Skeletal muscle satellite cell (primary cell): ENCODE results near the gene CD82.
A peak's percentile ranks its signal among the peaks of the same experiment; 100 is the strongest.

ENCODE experiments used
- H3K27me3 ChIP-seq: 2 replicates; pipeline ENCODE4 v1.7.0; 2013; ENCODE audit warnings: low read length; ENCODE audit not compliant: control insufficient read depth, insufficient read depth
- H3K36me3 ChIP-seq: 2 replicates; pipeline ENCODE4 v1.7.0; 2013; ENCODE audit warnings: mild to moderate bottlenecking, control low read depth, low read length; ENCODE audit not compliant: insufficient read depth
- H3K4me1 ChIP-seq: 2 replicates; pipeline ENCODE4 v1.7.0; 2013; ENCODE audit warnings: low read length; ENCODE audit not compliant: control insufficient read depth, insufficient read depth
- H3K4me2 ChIP-seq: 2 replicates; pipeline ENCODE4 v1.7.0; 2013; ENCODE audit warnings: mild to moderate bottlenecking, low read length
- H3K4me3 ChIP-seq: 2 replicates; pipeline ENCODE4 v1.7.0; 2013; ENCODE audit warnings: low read length
- H3K9ac ChIP-seq: 2 replicates; pipeline ENCODE4 v1.7.0; 2013; ENCODE audit warnings: mild to moderate bottlenecking, low read depth, low read length, moderate library complexity
- H3K9me3 ChIP-seq: replicated peaks from 2 replicates; pipeline ENCODE4 v1.7.0; 2013; ENCODE audit warnings: mild to moderate bottlenecking, control low read depth, low read length

The CD82 gene

DNA sequence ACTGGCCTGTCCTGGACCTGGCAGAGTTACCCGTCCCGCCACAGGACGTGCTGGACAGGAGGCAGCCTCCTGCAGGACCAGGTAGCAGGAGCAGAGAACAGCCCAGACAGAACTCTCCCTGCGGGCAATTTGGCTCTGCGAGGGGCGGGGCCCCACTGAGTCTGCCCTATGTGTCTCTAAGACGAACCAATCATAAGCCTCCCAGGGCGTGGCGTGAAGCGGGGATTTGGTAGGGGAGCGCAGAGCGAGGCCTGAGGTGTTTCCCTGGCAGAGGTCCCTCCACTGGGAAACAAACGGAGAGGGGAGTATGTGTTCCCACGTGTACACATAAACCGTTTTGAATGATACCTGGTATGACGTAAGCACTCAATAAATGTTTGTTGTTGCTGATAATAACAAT is 7.4 kb downstream of the CD82 start:
- Histone ChIP-seq H3K4me2 (no peak overlapping the region), H3K9ac (no peak overlapping the region), H3K4me1 (peaks cover 81% of the 10 kb centered on the region), H3K9me3 (no peaks in the 10 kb centered on the region), H3K27me3 (no peaks in the 10 kb centered on the region), H3K36me3 (no peaks in the 10 kb centered on the region), H3K4me3 (no peak overlapping the region)

DNA sequence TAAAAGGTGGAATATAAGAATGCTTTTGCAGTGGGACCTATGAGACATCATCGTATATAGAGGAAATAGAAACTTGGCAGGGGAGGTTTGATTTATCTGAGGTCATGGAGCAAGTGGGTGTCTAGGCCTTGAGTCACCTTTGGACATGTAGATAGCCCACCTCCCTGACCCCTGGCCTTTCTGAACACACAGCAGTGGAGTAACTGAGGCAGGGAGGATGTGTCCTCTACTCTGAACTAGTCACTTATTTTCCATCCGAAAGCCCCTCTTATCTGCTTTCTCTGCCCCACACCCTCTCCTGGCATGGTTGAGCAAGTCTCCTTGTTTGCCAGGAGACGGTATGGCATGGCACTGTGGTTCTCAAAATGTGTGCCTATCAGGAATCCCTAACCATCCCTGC is 7.9 kb downstream of the CD82 start:
- Histone ChIP-seq H3K4me2 (no peak overlapping the region), H3K9ac (peak overlapping the region; percentile 60), H3K9me3 (no peaks in the 10 kb centered on the region), H3K4me1 (peaks cover 76% of the 10 kb centered on the region), H3K27me3 (no peaks in the 10 kb centered on the region), H3K4me3 (no peak overlapping the region), H3K36me3 (no peaks in the 10 kb centered on the region)

DNA sequence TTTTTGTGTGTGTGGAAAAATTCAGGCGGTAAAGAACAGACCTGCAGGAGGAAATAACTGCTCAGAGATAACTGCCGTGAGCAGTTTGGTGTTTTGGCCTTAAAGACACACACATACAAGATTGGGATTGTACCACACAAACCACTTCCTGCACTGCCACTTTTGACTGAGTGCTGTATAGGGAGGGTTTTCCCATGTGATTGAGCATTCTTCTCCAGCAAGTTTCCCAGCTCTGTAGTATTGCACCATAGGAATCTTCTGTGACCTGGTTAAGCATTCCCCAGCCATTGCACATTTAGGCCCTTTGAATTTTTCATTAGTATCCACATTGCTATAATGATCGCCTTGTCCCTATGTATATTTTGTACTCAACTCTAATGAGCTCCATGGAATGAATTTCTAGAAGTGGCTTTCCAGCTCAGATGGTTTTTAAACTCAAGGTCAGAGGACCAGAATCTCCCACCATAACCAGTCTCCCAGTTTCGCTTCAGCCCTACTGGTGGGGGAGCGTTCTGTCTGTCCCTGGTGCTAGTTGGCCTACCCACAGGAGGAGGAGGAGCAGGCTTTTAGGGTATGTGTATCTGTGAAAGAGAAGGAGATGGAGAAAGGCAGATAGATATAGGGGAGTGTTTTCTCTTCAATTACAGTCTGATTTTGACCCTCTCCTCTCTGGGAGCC is 9.3 kb downstream of the CD82 start:
- Histone ChIP-seq H3K4me2 (peak overlapping the region; percentile 76), H3K9me3 (no peaks in the 10 kb centered on the region), H3K4me3 (peak overlapping the region; percentile 52), H3K27me3 (no peaks in the 10 kb centered on the region), H3K36me3 (no peaks in the 10 kb centered on the region), H3K9ac (peak overlapping the region; percentile 76), H3K4me1 (peaks cover 63% of the 10 kb centered on the region)

DNA sequence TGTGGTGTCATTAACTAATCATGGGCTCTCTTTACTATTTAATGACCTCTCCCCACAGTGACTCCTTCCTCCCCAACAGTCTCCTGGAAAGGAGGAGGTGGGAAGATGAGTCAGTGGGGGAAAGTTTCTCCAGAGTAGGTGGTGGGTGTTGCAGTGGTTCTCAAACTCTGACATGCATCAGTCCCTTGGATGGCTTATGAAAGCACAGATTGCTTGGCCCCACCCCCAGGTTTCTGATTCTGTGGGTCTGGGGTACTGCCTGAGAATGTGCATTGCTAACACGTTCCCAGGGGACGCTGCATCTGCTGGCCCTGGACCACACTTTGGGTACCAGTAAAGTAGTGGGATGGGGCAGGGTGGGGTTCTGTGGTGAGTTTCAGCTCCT is 9.8 kb downstream of the CD82 start:
- peak overlapping the region; percentile 76 for H3K4me2 ChIP-seq
- H3K9ac ChIP-seq, result peak overlapping the region; percentile 76
- peaks cover 57% of the 10 kb centered on the region for H3K4me1 ChIP-seq
- H3K9me3 ChIP-seq, result no peaks in the 10 kb centered on the region
- H3K27me3 ChIP-seq, result no peaks in the 10 kb centered on the region
- H3K4me3 ChIP-seq, result peak overlapping the region; percentile 52
- no peaks in the 10 kb centered on the region for H3K36me3 ChIP-seq

DNA sequence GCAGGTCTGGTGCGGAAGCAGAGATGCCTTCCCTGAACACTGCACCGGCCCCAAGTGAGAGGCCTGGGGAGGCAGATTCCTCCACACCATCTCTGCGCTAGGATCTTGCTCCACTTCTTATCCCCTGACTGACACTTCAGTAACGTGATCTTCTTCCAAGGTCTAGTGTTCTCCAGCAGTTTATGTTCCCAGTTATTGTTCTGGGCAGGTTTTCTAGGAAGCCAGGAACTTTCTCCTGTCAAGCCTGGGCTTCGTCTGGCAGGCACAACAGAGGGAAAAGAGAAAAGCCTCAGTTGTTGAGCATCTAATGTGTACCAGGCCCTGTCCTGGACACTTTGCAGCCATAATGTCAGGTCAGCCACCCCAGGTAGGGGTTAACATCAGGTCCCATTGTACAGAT is 10.5 kb downstream of the CD82 start:
- Histone ChIP-seq H3K9me3 (no peaks in the 10 kb centered on the region), H3K36me3 (no peaks in the 10 kb centered on the region), H3K9ac (no peak overlapping the region), H3K27me3 (no peaks in the 10 kb centered on the region), H3K4me3 (no peak overlapping the region), H3K4me2 (no peak overlapping the region), H3K4me1 (peaks cover 51% of the 10 kb centered on the region)

DNA sequence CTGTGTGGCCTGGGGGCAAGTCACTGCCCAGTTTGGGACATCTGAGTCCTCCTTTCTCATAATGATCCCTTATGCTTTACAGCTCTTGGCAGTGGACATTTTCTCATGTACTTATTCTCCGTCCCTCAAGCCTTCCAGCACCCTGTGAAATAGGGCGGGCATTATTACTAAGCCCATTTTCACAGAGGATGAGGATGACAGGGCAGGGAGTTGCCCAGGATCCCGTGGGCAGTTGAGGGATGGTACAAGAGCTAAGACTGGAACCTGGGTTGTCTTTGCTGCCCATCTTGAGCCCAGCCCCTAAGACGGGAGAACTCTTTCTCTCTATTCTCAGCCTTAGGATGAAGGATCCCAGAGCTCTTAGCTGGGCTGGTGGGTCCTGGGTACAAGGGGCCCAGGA is 11.2 kb downstream of the CD82 start:
- Histone ChIP-seq H3K9me3 (no peaks in the 10 kb centered on the region), H3K4me2 (peak overlapping the region; percentile 10), H3K27me3 (no peaks in the 10 kb centered on the region), H3K36me3 (no peaks in the 10 kb centered on the region), H3K4me3 (no peak overlapping the region), H3K9ac (no peak overlapping the region), H3K4me1 (peaks cover 48% of the 10 kb centered on the region)

DNA sequence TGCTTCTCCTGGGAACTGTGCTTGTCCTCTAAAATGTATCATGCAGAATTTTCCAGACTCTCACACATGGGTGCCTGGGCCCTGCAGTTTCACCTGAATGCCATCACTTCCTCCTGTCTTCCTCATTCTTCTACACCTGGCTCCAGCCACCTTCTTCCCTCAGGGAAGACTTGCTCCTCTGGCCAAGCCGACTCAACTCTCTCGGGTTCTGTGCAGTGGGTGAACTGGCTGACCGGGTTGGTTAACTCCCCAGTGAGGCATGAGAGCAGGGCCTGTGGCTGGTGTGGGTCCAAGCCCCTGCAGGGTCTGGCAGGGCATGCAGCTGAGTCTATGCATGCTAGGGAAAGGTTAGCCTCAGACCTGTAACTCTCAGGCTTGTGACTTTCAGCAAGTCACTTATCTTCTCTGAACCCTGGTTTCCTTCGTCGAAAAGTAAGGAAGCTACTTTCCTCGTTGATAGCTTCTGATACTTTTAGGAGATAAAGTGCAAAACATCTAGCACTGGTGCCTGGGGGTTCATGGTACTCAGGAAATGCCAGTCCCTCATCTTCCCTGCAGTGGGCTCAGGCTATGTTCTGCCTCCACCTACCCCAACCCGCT is 11.9 kb downstream of the CD82 start:
- H3K27me3 ChIP-seq, result no peaks in the 10 kb centered on the region
- peaks cover 47% of the 10 kb centered on the region for H3K4me1 ChIP-seq
- H3K4me2 ChIP-seq, result no peak overlapping the region
- H3K9ac ChIP-seq, result no peak overlapping the region
- H3K9me3 ChIP-seq, result no peaks in the 10 kb centered on the region
- H3K36me3 ChIP-seq, result peaks cover under 1% of the 10 kb centered on the region
- H3K4me3 ChIP-seq, result no peak overlapping the region

DNA sequence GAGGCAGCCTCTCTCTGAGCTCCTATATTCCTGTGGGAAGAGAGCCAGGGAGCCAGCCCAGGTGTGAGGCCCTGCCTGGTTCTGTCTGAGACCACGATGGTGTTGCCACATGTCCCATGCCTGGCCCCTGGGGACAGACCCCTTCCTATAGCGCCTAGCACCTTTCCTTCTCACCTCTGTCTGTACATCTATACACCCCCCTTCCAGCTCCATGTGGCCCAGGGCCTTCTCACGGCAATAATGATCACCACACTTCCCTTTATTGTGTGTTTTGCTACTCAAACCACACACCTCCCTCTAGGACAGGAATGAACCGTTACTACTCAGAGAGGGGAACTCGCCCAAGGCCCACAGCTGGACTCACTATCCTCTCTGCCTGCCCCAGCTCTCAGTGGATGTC is 12.8 kb downstream of the CD82 start:
- peaks cover 8% of the 10 kb centered on the region for H3K9me3 ChIP-seq
- H3K9ac ChIP-seq, result no peak overlapping the region

DNA sequence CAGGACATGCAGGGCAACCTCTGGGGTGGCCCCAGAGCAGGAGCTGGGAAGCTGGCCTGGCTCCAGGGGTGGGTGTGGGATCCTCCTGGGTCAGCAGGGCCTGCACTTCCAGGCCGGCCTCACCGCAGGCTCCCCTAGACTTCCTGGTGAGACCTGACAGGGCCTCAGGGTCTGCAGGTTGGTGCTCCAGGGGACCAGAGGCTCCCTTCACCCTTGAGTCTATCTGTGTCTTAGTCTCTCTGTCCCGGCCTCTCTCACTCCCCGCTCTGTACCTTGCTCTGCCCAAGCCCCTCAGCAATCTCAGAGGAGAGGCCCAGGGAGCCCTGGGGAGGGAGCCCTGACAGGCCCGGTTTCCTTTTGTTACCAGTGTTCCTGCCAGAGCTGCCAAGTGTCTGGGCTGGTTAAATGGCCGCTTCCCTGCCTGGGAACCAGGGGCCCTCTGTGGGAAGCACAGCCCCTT is 13.9 kb downstream of the CD82 start:
- Histone ChIP-seq H3K27me3 (no peaks in the 10 kb centered on the region), H3K4me3 (no peak overlapping the region), H3K36me3 (peaks cover 11% of the 10 kb centered on the region), H3K9ac (no peak overlapping the region), H3K9me3 (peaks cover 8% of the 10 kb centered on the region), H3K4me1 (peaks cover 28% of the 10 kb centered on the region), H3K4me2 (no peak overlapping the region)

More for the DNA sequence above, 12.8 kb downstream of the CD82 start:
- no peak overlapping the region for H3K4me2 ChIP-seq
- peaks cover 10% of the 10 kb centered on the region for H3K36me3 ChIP-seq
- H3K4me1 ChIP-seq, result peaks cover 38% of the 10 kb centered on the region
- H3K4me3 ChIP-seq, result no peak overlapping the region
- no peaks in the 10 kb centered on the region for H3K27me3 ChIP-seq

DNA sequence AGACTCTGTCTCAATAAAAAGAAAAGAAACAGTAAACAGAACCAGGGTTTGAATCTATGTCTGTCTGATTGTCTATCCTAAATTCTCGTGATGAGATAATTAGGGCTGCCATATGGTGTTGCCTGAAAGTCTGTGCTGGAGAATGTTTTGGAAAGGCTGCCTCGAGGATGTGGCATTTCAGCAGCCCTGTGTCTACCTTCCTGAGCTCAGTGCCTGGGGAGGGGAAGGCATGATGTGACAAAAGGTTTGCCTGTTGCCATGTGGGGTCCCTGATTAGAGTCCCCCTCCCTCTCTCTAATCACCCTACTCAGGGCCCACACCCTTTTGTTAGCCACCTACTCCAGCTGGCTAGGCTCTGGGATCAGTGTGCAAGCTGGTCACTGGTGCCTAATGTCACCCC is 15.2 kb downstream of the CD82 start:
- peaks cover 12% of the 10 kb centered on the region for H3K36me3 ChIP-seq
- no peak overlapping the region for H3K4me2 ChIP-seq
- H3K4me3 ChIP-seq, result no peak overlapping the region
- peaks cover 8% of the 10 kb centered on the region for H3K9me3 ChIP-seq
- no peak overlapping the region for H3K9ac ChIP-seq
- peaks cover 14% of the 10 kb centered on the region for H3K4me1 ChIP-seq
- no peaks in the 10 kb centered on the region for H3K27me3 ChIP-seq

DNA sequence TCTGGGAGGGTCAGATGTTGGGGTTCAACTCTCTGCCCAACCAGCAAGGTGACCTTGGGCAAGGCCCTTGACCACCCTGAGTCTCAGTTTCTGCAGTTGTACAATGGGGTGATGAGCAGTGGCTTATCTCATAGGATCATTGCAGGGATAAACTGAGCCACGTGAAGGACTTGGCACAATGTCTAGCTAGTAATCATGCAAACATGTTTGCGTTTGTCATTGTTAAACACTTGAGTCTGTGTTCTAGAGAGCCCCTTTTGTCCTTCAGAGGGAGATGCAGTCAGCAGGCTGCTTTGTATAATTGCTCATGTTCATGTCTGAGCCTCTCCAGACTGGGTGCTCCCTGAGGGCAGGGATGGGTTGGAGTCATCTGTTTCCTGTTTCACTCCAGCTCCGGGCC is 15.8 kb downstream of the CD82 start:
- H3K4me1 ChIP-seq, result peaks cover 9% of the 10 kb centered on the region
- no peak overlapping the region for H3K9ac ChIP-seq
- H3K4me2 ChIP-seq, result no peak overlapping the region
- no peak overlapping the region for H3K4me3 ChIP-seq
- peaks cover 13% of the 10 kb centered on the region for H3K36me3 ChIP-seq
- no peaks in the 10 kb centered on the region for H3K27me3 ChIP-seq
- peaks cover 8% of the 10 kb centered on the region for H3K9me3 ChIP-seq
